OCI-LY7 (cell line): Measurements from ENCODE around the gene MFRP.

ENCODE experiments used
- EZH2phosphoT487 ChIP-seq: fragments of 200-600 bp; sonication (generic); IDR thresholded peaks from 2 replicates; pipeline ENCODE4 v1.6.1; 2018; ENCODE audit warnings: low read depth, borderline replicate concordance, mild to moderate bottlenecking, mixed run types, antibody characterized with exemption, low read length, moderate library complexity, mixed read lengths
- TF ChIP-seq, protein P1 (sequence below): fragments of 200-600 bp; sonication (generic); conservative IDR thresholded peaks from 2 replicates; pipeline ENCODE4 v1.5.1; 2014; ENCODE audit warnings: mild to moderate bottlenecking, antibody characterized with exemption, low read length, moderate library complexity, mixed read lengths

DNA sequence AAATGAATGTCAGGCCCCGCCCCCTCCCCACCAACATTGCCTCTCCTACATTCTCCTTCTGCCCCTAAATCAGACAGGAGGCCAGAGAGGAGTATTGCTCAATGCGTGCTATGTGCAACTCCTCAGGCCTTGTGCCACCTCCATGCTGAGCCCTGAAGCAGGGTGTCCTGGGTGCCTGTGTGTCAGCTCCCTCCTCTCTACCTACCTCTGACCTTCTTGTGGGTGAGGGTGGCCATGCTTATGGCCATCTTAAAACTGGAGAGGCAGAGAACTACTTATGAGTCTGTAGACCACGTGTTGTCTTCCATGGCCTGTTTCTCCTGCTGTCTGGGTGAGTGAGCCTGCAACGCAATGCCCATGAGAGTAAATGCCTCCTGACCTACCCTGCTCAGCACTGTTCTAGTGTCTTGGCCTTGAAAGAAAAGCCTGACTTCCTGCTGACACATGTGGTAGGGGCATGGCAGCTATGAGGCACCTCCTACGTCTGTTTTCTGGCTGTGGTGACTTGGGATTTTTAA lies 40.1 kb downstream of the MFRP start:
- TF ChIP-seq, protein P1, sequence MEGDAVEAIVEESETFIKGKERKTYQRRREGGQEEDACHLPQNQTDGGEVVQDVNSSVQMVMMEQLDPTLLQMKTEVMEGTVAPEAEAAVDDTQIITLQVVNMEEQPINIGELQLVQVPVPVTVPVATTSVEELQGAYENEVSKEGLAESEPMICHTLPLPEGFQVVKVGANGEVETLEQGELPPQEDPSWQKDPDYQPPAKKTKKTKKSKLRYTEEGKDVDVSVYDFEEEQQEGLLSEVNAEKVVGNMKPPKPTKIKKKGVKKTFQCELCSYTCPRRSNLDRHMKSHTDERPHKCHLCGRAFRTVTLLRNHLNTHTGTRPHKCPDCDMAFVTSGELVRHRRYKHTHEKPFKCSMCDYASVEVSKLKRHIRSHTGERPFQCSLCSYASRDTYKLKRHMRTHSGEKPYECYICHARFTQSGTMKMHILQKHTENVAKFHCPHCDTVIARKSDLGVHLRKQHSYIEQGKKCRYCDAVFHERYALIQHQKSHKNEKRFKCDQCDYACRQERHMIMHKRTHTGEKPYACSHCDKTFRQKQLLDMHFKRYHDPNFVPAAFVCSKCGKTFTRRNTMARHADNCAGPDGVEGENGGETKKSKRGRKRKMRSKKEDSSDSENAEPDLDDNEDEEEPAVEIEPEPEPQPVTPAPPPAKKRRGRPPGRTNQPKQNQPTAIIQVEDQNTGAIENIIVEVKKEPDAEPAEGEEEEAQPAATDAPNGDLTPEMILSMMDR = no peak
- TF ChIP-seq EZH2phosphoT487 = no peak
